SU-DHL-6 (cell line): ENCODE measurements around the gene CHKA.

Source experiments
- H2AFZ ChIP-seq: fragments of 200-600 bp; sonication (generic); 2 replicates; pipeline ENCODE4 v1.6.1; 2014; ENCODE audit warnings: low read depth, mild to moderate bottlenecking, moderate library complexity, mixed read lengths, antibody characterized with exemption, low read length; ENCODE audit not compliant: severe bottlenecking
- H3F3A ChIP-seq: fragments of 200-600 bp; shearing (Covaris generic); 2 replicates; pipeline ENCODE4 v1.6.0; 2016; ENCODE audit warnings: antibody characterized with exemption, mild to moderate bottlenecking; ENCODE audit not compliant: insufficient read depth
- H3K27ac ChIP-seq: fragments of 200-600 bp; sonication (generic); 2 replicates; pipeline ENCODE4 v1.5.1; 2016; ENCODE audit warnings: low read depth, mild to moderate bottlenecking, low read length, moderate library complexity, mixed read lengths
- H3K27me3 ChIP-seq: fragments of 200-600 bp; sonication (generic), shearing (Covaris generic); 2 replicates; pipeline ENCODE4 v1.6.0; 2014; ENCODE audit warnings: mild to moderate bottlenecking, low read length
- H3K36me3 ChIP-seq: fragments of 200-600 bp; sonication (generic); 2 replicates; pipeline ENCODE4 v1.6.1; 2014; ENCODE audit warnings: mild to moderate bottlenecking, low read length, mixed read lengths
- H3K4me2 ChIP-seq: fragments of 300-600, 200-600 bp; shearing (Covaris generic), sonication (generic); 2 replicates; pipeline ENCODE4 v1.6.0; 2014; ENCODE audit warnings: low read length, low read depth, mild to moderate bottlenecking; ENCODE audit not compliant: poor library complexity, severe bottlenecking
- H3K4me3 ChIP-seq: fragments of 200-600 bp; sonication (generic); 2 replicates; pipeline ENCODE4 v1.5.1; 2014; ENCODE audit warnings: antibody characterized with exemption, low read length, mild to moderate bottlenecking, mixed read lengths; ENCODE audit not compliant: insufficient read depth, poor library complexity, severe bottlenecking
- H3K79me2 ChIP-seq: fragments of 200-600 bp; sonication (generic); 2 replicates; pipeline ENCODE4 v1.6.1; 2014; ENCODE audit warnings: mild to moderate bottlenecking, low read length, moderate library complexity; ENCODE audit not compliant: insufficient read depth
- H3K9ac ChIP-seq: fragments of 200-600 bp; sonication (generic); 2 replicates; pipeline ENCODE4 v1.7.0; 2014; ENCODE audit warnings: mild to moderate bottlenecking, low read length
- H3K9me2 ChIP-seq: fragments of 200-600 bp; sonication (generic); replicated peaks from 2 replicates; pipeline ENCODE4 v1.6.1; 2014; ENCODE audit warnings: low read length; ENCODE audit not compliant: insufficient read depth
- H3K9me3 ChIP-seq: fragments of 200-600 bp; sonication (generic); 2 replicates; pipeline ENCODE4 v1.6.1; 2014; ENCODE audit warnings: low read length, mixed read lengths; ENCODE audit not compliant: insufficient read depth
- H4K20me1 ChIP-seq: fragments of 200-600 bp; sonication (generic); 2 replicates; pipeline ENCODE4 v1.6.1; 2014; ENCODE audit warnings: low read depth, mild to moderate bottlenecking, antibody characterized with exemption, low read length, moderate library complexity, mixed read lengths
- CTCF ChIP-seq: fragments of 200-600 bp; sonication (generic); IDR thresholded peaks from one replicate; pipeline ENCODE4 v1.5.1; 2017; ENCODE audit warnings: antibody characterized with exemption, mild to moderate bottlenecking, low read length, moderate library complexity; ENCODE audit not compliant: insufficient read depth, poor library complexity, severe bottlenecking
- EZH2phosphoT487 ChIP-seq: fragments of 200-600 bp; sonication (generic), shearing (Covaris generic); conservative IDR thresholded peaks from 2 replicates; pipeline ENCODE4 v1.6.1; 2018; ENCODE audit warnings: mild to moderate bottlenecking, antibody characterized with exemption, low read length, moderate library complexity, mixed read lengths

CHKA gene

GRCh38 chr11:68127714-68128681 lies 6.8 kb upstream of the CHKA start:
- Histone ChIP-seq H3K79me2 (no peaks in the 10 kb centered on the region), H3F3A (no peaks in the 10 kb centered on the region), H3K27me3 (no peaks in the 10 kb centered on the region), H3K4me2 (no peak overlapping the region), H3K4me3 (no peak overlapping the region), H2AFZ (no peak overlapping the region), H3K36me3 (no peaks in the 10 kb centered on the region), H3K9me2 (no peaks in the 10 kb centered on the region), H3K27ac (no peak overlapping the region), H3K9me3 (no peaks in the 10 kb centered on the region), H4K20me1 (no peaks in the 10 kb centered on the region), H3K9ac (no peak overlapping the region)
- TF ChIP-seq CTCF, result no peak
- no peak for TF ChIP-seq EZH2phosphoT487

GRCh38 chr11:68125164-68125563 lies 4.0 kb upstream of the CHKA start:
- Histone ChIP-seq H3K79me2 (peaks cover 3% of the 10 kb centered on the region; the same call in 1 of the 2 replicates), H3K9me3 (no peaks in the 10 kb centered on the region), H3K4me3 (no peak overlapping the region), H3K9ac (no peak overlapping the region), H3K4me2 (no peak overlapping the region), H3K27me3 (no peaks in the 10 kb centered on the region), H4K20me1 (no peaks in the 10 kb centered on the region), H3F3A (no peaks in the 10 kb centered on the region), H3K27ac (no peak overlapping the region), H2AFZ (no peak overlapping the region), H3K9me2 (no peaks in the 10 kb centered on the region), H3K36me3 (no peaks in the 10 kb centered on the region)
- TF ChIP-seq EZH2phosphoT487 (no peak), CTCF (no peak)

- Histone ChIP-seq H3K4me2 (no peak overlapping the region), H3K27ac (no peak overlapping the region), H3K9me2 (no peaks in the 10 kb centered on the region), H2AFZ (no peak overlapping the region), H3K27me3 (no peaks in the 10 kb centered on the region), H4K20me1 (peaks cover 4% of the 10 kb centered on the region; the same call in 1 of the 2 replicates), H3F3A (peaks cover 8% of the 10 kb centered on the region), H3K4me3 (no peak overlapping the region), H3K9ac (no peak overlapping the region), H3K36me3 (no peaks in the 10 kb centered on the region), H3K9me3 (no peaks in the 10 kb centered on the region), H3K79me2 (peaks cover 24% of the 10 kb centered on the region)
- TF ChIP-seq CTCF (no peak), EZH2phosphoT487 (no peak)
These were observed 1.9 kb upstream of the CHKA start for GRCh38 chr11:68122936-68123539.
